Heart left ventricle (tissue), 13 donors: ENCODE results near the gene NOL3.

Source experiments
- CTCF ChIP-seq, 12 donors: fragments of 200-600 bp; sonication (generic) in 4 of 12; IDR thresholded peaks; one replicate each; pipeline versions ENCODE4 v1.5.0 to v1.8.0; 2018 to 2022; ENCODE audit warnings: antibody characterized with exemption in 12 of 12, mild to moderate bottlenecking in 5 of 12
- POLR2A ChIP-seq, 2 donors: fragments of 450-650 bp; IDR thresholded peaks; one replicate each; pipeline ENCODE4 v1.6.1; 2017; ENCODE audit warnings: antibody characterized with exemption in 2 of 2, mild to moderate bottlenecking in 2 of 2, moderate library complexity in 2 of 2
- donor health status: ischemic (EF 13 %, LVEDD 7.1; RV severe dilation, severe dysfunction).
- donor health status: DM: no; HTN: yes; CAD: no.
- donor health status: DM: no; HTN: no; CAD: no.
- donor health status: ischemic (EF 25% LVEDD 6.9; RV normal size, moderate dysfunction).
- donor health status: ischemic (EF 25% LVEDD 5.7; RV mildly dilated, moderate dysfunction).
- donor health status: ischemic (EF 35%, LVEDD 5.7; RV mildly dilated, moderate dysfunction).
- donor health status: nonischemic (EF 11% LVEDD 7.7; RV severe dilation, severe dysfunction).
- donor health status: DM: yes; HTN: yes; CAD: no.
- donor health status: PGD.
- donor health status: ischemic (EF 29% LVEDD 5.4; RV normal size, mild dysfunction).
- donor health status: nonischemic (EF 23%, LVEDD 6.1; RV moderate dilation, normal function).

GRCh38 chr16:67163999-67164558 is 6.3 kb upstream of the NOL3 start:
- TF ChIP-seq POLR2A (IDR thresholded peaks at IDR 0.05) (no peak), CTCF (IDR thresholded peaks at IDR 0.05) (no peak)
